NCI-H748 treated with DMSO at 0.1 percent for 48 hours (cell line): ENCODE measurements around the gene SMYD1.

ENCODE experiments used
- DNase-seq: peaks from one replicate; lab custom pipeline; 2025; lab: John Stamatoyannopoulos, UW

Gene SMYD1

DNA sequence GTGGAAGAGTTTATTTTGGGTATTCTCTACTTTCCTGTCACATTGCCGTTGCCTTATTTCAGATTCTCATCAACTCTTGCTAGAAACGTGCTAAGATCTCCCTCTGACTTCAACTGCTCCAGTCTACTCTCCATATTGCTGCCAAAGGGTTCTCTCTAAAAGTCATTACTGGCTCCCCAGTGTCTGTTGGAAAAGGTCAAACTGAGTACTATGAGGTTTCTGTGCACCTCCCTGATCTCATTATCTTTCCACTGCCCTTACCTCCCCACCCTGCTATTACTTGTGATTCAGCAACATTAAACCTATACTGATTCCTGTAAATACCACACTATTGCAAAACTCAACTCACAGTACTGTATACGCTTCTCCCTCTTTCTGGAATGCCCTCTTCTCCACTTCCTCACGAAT is 10.2 kb upstream of the SMYD1 start:
- DNase-seq: no peak

DNA sequence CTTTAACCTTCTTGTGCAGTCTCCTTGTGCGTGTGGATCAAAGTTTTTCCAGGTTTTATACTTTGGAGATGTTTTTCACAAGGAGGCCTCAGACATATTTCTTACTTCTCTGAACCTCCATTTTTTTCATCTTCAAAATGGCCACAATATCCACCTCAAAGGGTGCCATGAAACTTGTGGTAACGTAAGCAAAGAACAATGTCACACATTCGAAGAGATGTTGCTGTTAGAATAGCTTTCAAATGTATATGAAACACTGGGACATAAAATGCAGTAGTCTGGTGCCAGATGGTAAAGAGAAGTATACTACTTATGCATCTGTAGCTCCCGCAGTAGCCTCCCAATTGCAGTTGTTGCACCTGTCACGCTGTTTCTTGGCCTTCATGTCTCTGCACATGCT is 9.4 kb upstream of the SMYD1 start:
- no peak for DNase-seq

DNA sequence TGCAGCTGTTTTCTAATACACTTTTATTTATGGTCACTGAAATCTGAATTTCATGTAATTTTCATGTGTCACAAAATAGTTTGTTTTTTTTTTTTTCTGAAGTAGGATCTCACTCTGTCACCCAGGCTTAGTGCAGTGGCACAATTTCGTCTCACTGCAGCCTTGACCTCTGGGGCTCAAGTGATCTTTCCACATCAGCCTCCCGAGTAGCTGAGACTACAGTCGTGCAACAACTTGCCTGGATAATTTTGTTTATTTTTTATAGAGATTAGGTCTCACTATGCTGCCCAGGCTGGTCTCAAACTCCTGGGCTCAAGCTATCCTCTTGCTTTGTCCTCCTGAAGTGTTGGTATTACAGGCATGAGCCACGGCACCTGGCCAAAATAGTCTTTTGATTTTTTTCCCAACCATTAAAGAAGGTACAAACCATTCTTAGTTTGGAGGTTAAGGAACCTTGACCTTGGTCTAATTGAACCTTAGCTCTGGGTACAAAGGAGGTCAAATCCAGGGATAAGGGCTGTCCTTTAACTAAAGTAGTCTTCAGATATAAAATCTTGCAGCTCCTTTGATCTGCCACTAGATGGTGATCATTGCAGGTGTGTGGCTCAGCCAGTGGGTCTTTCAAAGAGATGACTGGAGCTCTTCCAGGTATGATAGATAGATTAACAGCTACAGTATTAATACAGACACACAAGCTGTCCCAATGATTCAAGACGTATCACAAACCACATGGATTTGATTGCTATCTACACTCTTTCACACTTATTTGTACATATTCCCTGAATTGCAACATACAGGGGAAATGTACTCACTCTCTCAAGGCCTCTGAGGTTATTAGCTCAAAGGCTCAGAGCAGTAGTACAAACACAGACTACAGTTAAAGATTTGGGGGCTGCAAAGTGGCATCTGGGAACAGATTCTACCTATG is 7.4 kb upstream of the SMYD1 start:
- peak; percentile 11 for DNase-seq

DNA sequence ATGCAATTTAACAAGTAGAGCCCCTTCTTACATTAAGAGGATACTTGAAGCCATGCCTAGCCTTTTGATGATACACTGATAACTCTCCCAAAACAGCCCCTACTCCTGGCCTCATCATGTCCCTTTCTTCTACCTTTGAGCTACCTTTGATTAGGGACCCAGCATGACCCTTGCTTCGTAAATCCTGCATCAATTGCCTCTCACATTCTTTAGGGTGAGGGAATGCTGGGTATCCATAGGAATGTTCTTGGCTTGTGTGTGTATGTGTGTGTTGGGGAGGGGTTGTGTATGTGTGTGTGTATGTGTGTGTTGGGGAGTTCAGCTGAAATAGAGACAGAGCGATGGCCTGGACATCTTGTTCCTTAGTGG is 6.7 kb upstream of the SMYD1 start:
- DNase-seq: no peak

DNA sequence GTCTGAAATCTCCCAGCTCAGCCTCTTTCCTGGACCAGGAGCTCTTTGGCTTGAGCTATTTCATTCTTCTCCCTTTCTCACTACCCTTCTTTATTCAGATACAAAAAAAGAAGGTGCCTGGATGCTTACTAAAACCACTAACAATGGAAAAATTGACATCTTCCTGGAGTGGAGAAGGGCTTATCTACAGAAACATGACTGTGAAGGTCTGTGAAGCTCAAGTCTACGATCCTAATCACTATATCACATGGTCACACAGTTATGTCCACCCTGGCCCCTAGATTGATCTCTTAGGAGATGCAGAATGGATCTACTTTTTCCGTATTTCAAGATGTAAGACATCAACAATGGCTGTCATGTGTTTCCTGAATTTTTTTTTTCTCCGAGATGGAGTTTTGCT is 6.3 kb upstream of the SMYD1 start:
- no peak for DNase-seq

DNA sequence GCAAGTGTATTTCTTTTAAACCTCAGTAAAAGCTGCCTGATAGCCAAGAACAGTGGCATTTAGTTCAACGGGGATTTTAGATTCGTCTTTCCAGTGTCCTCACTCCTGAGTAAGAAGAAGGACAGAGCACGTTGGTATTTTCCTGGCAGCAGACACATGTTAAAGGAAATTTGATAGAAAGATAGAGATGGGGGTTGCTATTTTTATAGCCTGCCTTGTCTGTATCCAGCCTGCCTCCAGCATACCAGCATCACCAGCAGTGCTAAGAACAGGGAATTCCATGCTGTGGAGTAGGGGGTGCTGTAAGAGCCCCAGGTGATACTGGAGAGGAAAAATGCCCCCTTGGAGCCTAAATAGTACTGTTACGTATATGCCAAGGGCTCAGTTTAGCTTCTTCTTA is 1.1 kb upstream of the SMYD1 start:
- DNase-seq: no peak

DNA sequence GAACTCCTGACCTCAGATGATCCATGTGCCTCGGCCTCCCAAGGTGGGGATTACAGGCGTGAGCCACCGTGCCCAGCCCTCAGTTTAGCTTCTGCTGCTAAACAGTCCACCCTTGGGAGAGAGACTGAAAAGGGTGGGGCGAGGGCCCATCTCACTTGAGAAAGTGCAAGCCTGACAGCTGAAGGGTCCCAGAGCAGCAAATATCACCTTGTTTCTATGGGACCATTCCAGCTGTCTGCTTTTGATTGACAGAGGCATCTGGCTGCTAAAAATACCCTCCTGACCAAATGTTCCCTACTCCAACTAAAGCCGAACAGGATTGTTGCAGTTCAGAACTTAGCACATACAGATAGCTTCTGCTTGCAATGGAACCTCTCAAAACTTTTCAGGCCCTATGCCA is 436 bp upstream of the SMYD1 start:
- no peak for DNase-seq

DNA sequence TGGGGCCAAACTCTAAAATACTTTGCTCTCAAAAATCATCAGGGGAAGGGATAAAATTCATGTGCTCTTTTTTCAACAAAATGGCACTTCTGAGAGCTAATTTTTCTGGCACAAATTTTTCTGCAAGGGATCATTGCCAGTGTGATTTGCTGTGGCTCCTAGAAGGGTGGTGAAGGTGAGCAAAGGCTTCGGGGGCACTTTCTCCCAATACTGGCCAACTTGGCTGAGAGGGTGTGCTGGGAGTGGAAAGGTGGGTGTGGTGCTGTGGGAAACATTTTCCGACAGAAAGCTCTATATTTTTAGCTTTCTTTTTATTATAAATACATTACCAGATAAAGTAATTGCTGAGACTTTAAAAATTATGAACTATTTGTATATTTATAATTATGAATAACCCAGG is 419 bp downstream of the SMYD1 start:
- no peak for DNase-seq

DNA sequence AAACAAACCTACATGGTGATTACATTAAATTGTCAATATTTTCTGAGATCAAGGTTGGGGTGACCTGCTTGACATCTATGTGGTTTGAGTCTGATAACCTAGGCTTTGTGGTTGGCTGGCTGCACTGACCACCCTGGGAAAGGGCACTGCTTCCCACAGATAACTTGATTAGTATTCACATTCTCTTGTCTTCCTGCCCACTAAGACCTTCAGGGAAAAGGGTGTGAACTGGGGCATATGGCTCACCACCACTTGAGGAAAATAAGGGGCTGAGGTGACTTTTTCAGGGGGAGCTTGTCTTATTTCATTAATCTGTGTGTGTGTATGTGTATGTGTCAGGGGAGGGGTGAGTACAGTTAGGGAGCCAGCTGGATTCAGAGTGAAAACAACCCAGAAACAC is 1.5 kb downstream of the SMYD1 start:
- DNase-seq: no peak

DNA sequence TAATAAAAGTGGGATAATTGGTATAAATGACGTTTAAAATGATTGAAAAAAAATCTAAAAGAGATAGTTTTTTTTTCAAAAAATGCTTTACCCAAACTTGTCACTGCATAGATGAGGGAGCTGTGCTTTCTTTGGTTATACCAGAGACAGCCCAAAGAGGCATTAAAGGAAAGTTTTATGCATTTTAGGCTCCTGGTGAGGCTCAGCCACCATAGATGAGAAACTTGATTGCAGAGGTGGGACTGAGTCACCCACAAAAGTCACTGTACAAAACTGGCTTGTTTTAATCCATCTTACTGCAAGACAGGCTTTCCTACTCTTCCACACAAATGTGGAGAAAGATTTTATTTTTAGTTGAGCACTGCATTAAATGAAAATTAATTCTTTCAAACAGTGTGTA is 2.4 kb downstream of the SMYD1 start:
- no peak for DNase-seq

DNA sequence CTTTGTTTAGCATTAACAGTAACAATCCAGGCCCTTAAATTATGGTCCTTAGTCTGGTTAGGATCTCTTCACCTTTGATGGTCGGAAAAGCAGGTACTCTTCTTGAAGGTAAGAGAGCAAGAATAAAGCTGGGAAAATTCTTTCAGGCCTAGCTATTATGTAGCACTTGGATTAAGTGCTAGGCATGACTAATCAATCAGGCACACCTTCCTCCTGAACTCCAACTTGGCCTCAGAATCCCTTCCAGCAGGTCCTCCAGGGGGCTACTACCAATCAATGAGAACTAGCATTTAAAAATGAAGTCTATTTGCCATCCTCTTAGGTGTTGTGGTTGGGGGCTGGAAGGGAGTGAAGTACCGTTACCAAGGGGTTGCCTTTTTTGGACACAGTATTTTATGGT is 3.7 kb downstream of the SMYD1 start:
- DNase-seq: no peak

DNA sequence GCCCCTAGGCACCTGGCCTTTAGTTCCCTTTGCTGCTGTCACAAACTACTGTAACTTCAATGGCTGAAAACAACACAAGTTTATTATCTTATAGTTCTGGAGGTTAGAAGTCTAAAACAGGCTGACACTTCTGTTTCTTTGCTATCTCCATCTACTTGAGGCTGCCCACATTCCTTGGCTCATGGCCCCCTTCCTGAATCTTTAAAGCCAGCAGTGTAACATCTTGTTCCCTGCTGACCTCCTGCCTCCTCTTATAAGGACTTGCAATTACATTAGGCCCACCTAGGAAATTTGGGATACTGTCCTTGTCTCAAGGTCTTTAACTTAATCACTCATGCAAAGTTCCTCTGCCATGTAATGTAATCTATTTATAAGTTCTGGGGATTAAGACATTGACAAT is 6.5 kb downstream of the SMYD1 start:
- no peak for DNase-seq

DNA sequence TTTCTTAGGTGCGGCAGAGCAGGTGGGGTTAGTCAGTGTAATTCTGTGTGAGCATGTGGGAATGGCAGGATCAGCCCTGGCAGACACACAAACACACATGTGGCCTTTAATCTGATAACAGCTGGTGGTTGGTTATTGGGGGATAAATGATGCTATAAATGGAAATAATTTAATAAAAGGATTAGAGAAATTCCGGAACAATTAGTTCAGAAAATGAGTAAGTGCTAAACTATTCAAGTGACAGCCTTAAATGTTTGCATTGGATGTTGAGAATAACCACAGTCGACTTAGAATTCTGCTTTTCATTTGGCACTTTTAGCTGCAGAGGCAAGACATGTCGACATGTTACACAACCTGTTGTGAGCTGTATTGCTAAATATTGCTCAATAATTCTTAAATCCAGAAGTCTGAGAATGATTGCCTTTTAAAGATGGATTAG is 7.2 kb downstream of the SMYD1 start:
- DNase-seq: no peak

DNA sequence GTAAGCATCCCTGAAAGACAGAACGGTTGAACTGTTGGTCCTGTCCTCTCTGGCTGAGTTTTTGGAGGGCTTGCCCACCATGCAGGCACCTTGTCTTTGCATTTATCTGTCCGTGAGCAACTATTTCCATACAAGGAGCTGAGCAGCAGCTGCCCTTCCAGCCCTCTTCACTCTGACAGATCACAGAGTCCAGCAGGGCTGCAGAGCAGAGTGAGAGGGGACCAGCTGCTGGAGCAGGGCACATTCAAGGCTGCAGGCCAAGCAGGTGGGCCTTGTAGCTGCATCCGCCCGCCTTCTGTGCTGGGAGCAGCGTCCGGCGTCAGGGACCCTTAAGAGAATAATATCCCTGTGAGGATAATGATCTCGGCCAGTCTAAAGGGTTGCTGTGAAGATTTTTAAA is 9.5 kb downstream of the SMYD1 start:
- DNase-seq: no peak

DNA sequence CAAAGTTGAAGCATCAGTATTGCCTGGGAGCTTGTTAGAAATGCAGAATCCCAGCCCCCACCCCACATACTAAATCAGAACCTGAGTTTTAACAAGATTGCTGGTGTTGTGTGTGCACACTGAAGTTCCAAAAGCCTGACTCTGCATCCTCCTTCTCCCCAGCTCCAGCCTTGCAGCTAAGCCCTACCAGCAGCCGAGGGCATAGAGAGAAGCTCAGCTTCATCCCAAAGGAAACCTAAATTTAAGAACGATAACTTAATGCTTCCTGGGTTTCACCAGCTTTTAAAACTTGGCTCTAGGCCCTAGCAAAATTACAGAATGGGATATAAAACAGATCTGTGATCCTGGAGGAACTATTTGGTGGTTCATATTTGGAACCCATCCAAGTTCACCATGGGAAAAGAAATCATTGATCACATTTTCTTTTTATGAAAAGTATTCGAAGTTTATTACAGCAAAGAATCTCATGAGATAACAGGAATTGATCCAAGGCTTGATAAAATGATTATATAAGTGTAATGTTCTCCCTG is 11.1 kb downstream of the SMYD1 start:
- no peak for DNase-seq

DNA sequence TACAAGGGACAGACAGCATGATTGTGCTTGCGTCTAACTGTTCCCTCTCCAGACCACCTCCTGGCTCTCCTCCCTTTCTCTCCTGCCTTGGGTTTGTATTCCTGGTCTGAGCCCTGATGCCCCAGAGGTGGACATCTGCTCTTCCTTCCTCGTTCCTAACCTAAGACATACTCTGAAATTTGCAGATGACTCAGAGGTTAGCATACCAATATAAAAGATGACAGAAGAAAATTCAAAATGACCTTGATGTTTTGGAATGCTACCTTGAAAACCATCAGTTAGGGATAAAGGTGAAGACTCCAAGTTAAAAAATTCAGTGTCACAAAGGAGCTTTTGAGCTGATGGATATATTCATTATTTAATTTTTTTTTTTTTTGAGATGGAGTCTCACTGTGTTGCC is 12.9 kb downstream of the SMYD1 start:
- no peak for DNase-seq

DNA sequence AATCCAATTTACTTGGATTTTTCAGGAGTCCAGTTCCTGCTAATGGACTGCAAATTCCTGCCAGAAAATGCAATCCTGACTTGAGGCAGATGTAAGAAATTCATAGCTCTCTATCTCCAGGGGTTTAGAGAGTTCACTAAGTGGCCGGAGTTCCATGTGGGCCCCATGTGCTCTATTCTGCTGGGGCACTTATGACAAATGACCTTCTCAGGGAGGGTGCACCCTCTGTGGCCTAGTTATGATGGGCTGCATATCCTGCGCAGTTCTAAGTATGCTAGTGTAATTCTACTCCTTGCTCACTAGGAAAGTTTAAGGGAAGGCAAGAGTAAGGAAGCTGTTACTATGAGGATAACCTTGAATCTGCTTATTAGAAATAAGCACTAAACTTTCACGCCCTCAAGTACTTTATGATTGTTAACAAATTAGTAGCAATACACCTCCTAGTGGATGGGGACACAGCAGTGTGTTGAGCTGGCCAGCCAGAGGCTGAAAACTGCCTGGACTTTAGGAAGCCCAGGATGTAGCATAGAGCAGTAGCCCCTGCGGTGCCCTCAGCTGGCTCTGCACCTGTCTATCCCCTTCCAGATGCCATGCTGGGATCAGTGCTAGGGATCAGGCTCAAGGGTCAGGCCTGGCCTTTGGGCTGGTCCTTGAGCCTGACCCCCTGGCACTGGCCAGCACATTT is 14.4 kb downstream of the SMYD1 start:
- no peak for DNase-seq

DNA sequence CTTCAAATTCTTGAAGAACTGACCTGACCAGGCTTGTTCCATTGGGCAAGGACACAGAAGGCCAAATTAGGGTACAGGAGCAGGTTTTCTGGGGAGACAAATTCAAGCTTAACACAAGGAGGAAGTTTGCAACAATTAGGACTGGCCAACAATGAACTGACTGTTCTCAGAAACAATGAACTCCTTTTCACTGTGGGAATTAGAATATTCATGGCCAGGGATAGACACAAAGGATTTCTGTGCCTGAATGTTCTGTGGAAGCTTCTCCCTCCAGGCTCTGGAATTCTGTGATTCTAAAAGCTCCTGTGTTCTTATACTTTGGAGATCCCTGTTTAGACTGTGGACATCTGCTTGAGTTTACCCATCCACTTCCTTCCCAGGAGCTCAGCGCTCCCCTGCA is 15.2 kb downstream of the SMYD1 start:
- DNase-seq: no peak

DNA sequence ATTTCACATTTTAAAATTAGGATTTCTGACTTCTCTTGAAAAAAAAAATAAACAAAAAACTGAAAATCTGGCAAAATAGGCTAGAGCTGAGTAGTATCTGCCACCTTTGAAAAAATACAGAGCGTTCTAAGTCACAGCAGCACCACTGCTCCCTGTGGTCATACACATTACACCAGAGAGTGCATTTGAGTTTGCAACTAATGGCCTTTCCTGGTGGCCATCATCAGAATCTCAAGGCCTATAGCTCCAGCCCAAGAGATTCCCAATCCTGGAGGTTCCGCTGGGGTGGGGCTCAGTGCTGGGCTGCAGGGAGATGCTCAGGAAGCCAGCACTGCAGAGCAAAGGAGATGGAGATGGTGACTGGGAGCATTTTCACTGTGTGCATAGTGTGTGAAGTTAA is 17.5 kb downstream of the SMYD1 start:
- no peak for DNase-seq

DNA sequence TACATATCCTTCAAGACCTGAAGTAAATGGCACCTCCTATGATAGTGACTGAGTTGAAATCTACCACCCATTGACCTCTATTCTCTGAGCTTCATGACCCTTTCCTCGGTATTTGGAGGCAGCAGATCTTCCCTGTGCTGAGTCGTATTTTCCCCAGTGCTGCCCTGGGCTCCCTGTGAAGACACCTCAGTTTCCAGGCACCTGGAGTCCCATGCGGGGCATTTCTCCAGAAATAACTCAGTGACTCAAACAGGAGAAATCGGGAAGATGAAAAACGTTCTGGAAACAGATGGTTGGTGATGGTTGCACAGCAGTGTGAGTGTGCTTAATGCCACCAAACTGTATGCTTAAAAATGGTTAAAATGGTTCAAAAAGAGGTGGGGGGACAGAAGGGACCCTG is 18.0 kb downstream of the SMYD1 start:
- no peak for DNase-seq

DNA sequence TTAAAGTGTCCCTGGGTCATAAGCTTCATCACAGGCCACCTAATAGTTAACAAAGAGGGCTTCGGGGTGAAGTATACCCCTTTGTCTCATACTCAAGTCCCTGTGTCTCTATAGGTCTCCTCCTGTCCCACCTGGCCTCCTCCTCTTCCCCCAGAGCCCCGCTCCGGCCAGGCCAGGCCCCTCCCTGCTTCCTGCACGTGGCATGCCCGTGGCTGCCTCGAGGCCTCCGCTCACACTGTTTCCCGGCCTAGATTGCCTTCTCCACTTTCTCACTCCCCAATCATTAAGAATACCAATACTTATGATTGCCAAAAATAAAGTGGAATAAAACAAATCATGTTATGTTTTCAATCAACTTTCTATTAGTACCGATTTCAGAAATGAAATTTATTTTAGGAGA is 18.8 kb downstream of the SMYD1 start:
- DNase-seq: no peak

DNA sequence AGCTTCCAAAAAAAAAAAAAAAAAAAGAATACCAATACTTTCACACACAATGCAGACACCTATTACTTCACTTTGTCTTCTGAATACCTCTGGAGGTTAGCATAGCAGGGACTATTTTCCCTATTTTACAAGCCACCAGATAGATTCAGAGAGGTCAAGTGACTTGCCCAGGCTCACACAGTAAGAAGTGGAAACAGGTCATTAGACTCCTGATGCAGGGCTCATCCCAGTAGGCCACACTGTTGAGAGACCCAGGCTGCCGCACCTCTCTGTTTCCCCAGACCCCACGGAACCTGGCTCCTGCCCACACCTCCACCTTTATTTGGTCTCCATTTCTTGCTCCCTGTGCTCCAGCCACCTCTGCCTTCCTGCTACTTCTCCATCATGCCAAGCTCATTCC is 19.4 kb downstream of the SMYD1 start:
- DNase-seq: no peak

DNA sequence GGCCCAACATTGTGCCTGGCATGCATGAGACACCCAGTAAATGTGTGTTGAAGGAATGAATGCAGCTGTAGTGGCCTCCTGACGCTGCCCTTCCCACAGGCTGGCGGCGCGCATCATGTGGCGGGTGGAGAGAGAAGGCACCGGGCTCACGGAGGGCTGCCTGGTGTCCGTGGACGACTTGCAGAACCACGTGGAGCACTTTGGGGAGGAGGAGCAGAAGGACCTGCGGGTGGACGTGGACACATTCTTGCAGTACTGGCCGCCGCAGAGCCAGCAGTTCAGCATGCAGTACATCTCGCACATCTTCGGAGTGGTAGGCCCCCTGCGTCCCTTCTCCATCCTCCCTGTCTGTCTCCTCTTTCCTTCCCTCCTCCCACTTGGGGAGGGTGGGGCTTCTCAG is 20.1 kb downstream of the SMYD1 start:
- no peak for DNase-seq
